Activated T-cell treated with anti-CD3 and anti-CD28 coated beads, Interleukin-2, amount 50 U/mL, for 24 hours (primary cell): ENCODE data around the gene LY6G6C.

ENCODE experiments used
- DNase-seq: peaks from one replicate; pipeline ENCODE4 v3.0.0-alpha.2; 2020
- H3K27ac Mint-ChIP-seq: 2 replicates; pipeline ENCODE4 v1.8.0; 2020; ENCODE audit warnings: mild to moderate bottlenecking, mixed read lengths
- H3K27me3 Mint-ChIP-seq: 2 replicates; pipeline ENCODE4 v1.8.0; 2020; ENCODE audit warnings: mixed read lengths
- H3K36me3 Mint-ChIP-seq: 2 replicates; pipeline ENCODE4 v1.8.0; 2020; ENCODE audit warnings: low read depth, mixed read lengths
- H3K4me1 Mint-ChIP-seq: 2 replicates; pipeline ENCODE4 v1.8.0; 2020; ENCODE audit warnings: low read depth, mixed read lengths
- H3K4me3 Mint-ChIP-seq: 2 replicates; pipeline ENCODE4 v1.8.0; 2020; ENCODE audit warnings: mild to moderate bottlenecking, moderate library complexity, mixed read lengths
- H3K9me3 Mint-ChIP-seq: 2 replicates; pipeline ENCODE4 v1.8.0; 2020; ENCODE audit warnings: mixed read lengths

The LY6G6C gene

DNA sequence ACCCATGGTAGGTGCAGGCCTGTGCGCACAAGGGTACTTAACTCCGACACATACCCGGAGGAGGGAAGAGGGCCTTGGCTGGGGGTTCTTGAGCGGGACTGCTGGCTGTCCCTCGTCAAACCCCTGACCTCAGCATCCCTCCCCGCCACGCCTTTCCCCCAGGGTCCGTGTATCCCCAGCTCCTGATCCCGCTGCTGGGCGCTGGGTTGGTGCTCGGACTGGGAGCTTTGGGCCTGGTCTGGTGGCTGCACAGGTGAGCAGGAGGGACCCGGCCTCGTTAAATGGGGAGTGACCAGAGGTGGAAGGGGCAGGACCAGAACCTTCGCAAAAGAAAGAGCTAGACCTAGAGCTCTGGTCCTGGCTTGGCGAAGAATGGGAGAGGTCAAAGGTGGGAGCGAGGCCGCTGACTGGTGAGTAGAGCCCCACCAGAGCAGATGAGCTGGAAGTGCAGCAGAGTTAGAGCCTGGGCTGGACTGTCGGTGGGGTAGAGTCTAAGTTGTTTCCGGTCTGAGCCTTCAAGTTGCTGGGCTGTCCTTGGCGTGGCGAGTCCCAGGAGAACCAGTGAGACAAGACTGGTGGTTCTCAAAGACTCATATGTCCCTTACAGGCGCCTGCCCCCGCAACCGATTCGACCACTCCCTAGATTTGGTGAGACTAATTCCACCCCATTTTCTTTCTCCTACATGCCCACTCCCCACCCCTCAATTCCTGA is 2.6 kb upstream of the LY6G6C start:
- DNase-seq: no peak
- no peak overlapping the region for H3K27ac Mint-ChIP-seq
- peaks cover 39% of the 10 kb centered on the region for H3K4me1 Mint-ChIP-seq
- H3K4me3 Mint-ChIP-seq: no peak overlapping the region
- H3K27me3 Mint-ChIP-seq: no peaks in the 10 kb centered on the region
- H3K36me3 Mint-ChIP-seq: peaks cover 11% of the 10 kb centered on the region
- H3K9me3 Mint-ChIP-seq: no peaks in the 10 kb centered on the region

DNA sequence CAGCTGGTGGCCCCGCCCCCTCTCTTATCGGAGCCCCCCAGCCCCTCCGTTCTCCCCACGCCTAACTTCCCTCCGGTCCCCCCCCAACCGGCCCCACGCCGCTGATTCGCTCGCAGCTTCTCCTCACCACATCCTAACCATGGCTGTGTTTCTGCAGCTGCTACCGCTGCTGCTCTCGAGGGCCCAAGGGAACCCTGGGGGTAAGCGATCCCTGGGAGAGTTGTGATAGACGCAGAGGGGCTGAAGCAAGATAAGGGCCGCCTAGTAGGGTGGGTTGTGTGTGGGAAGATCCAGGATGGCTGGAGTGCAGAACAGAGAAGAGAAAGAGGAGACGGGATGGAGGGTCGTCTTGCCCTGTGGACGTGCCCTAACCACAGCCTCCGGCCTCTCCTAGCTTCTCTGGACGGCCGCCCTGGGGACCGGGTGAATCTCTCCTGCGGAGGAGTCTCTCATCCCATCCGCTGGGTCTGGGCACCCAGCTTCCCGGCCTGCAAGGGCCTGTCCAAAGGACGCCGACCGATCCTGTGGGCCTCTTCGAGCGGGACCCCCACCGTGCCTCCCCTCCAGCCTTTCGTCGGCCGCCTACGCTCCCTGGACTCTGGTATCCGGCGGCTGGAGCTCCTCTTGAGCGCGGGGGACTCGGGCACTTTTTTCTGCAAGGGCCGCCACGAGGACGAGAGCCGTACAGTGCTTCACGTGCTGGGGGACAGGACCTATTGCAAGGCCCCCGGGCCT is 1.9 kb upstream of the LY6G6C start, which contains the start of gene MPIG6B:
TSS of gene MPIG6B (plus strand) at position 129 of the 735 bp plus-strand sequence. CDS start at position 140, 11 bp downstream.
- H3K27ac Mint-ChIP-seq: no peak within 1 kb of the TSS
- peak within 1 kb of the TSS; percentile 30 for H3K4me3 Mint-ChIP-seq
- DNase-seq: no peak
- peaks cover 31% of the 10 kb centered on the region for H3K4me1 Mint-ChIP-seq
- H3K36me3 Mint-ChIP-seq: peaks cover 6% of the 10 kb centered on the region
- no peaks in the 10 kb centered on the region for H3K9me3 Mint-ChIP-seq
- H3K27me3 Mint-ChIP-seq: no peaks in the 10 kb centered on the region

DNA sequence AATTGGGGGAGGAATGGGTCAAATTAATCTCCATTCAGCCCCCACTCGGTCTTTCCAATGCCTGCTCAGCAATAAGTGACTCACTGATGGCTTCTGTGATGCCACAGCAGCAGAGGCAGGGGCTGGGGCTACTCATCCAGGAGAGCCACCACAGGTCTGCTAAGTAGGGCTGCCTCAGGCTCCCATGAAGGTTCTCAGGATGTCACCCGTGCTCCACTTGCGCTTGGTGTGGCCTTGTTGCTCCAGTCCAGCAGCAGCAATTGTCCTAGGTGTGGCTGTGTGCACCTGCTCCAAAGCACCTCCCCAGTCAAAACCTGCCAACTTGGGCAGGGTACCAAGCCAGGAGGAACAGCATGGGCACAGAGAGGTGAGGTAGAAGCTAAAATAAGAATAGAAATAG is 627 bp upstream of the LY6G6C start:
- Mint-ChIP-seq H3K9me3 (no peaks in the 10 kb centered on the region), H3K36me3 (no peaks in the 10 kb centered on the region), H3K27ac (no peak overlapping the region), H3K27me3 (no peaks in the 10 kb centered on the region), H3K4me1 (peaks cover 21% of the 10 kb centered on the region), H3K4me3 (no peak overlapping the region)
- DNase-seq: no peak

DNA sequence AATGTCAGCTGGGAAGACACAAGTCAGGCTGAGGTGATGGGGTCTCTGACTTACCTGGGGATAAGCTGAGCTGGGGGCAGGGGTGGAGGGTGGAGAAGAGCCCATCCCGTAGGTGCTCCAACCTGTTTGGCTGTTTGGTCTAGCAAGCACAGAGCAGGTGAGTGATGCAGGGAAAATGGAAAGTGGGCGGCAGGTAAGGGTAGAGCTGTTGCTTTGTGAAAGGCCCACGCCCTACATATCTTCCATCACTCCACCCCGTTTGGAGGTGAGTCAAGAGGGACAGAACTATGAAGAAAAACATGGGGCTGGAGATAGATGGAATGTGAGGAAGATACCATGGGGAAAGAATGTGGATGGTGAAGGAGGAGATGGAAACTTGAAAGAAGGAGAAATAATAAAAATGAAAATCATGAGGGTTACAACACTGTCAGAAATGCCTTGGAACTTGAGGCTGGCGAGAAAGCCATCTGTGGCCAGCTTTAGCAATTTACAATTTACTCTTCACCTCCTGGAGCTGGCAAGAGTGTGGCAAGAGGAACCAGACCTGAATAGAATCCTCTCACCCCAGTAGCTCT is 1.3 kb downstream of the LY6G6C start:
- H3K36me3 Mint-ChIP-seq: no peaks in the 10 kb centered on the region
- H3K9me3 Mint-ChIP-seq: no peaks in the 10 kb centered on the region
- H3K27ac Mint-ChIP-seq: no peak overlapping the region
- no peak overlapping the region for H3K4me3 Mint-ChIP-seq
- H3K4me1 Mint-ChIP-seq: peaks cover 4% of the 10 kb centered on the region
- no peaks in the 10 kb centered on the region for H3K27me3 Mint-ChIP-seq
- DNase-seq: no peak

DNA sequence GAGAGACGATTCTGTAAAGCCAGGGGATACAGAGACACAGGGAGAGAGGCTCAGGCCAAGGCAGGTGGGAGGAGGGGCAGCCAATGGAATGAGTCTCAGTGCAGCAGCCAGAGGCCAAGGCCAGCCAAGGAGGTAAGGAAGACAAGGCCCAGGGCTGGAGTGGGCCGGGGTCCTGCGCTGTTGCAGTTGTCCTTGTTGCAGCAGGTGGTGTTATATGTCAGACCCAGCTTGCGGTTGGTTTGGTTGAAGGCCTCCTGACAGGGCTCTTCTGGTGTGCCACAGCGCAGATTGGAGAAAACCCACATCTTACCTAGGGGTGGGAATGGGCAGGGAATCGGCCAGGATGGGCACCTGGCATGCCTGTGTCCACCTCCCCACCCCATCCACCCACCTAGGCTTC is 2.5 kb downstream of the LY6G6C start:
- Mint-ChIP-seq H3K27ac (no peak overlapping the region), H3K4me3 (no peak overlapping the region), H3K4me1 (peaks cover 5% of the 10 kb centered on the region), H3K9me3 (no peaks in the 10 kb centered on the region), H3K27me3 (no peaks in the 10 kb centered on the region), H3K36me3 (no peaks in the 10 kb centered on the region)
- no peak for DNase-seq

DNA sequence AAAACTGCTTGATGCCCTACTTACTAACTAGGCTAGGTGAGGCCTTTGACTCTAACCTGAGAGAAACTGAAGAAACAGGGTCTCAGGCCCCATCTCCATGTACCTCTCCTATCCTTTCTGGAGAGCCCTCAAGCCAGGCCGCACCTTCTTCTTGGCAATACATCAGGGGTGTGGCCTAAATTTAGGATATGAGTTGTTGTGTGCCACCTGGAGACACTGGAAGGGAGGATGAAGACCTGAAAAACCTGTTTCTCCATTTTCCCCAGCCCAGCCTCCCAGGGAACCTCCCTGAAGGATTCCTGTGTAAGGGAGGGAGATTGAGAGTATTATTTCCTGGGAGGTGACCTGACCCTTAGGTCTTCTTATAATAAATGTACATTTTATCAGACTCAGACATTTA is 3.3 kb downstream of the LY6G6C start:
- peaks cover 5% of the 10 kb centered on the region for H3K4me1 Mint-ChIP-seq
- no peaks in the 10 kb centered on the region for H3K27me3 Mint-ChIP-seq
- no peak overlapping the region for H3K27ac Mint-ChIP-seq
- no peaks in the 10 kb centered on the region for H3K9me3 Mint-ChIP-seq
- H3K36me3 Mint-ChIP-seq: no peaks in the 10 kb centered on the region
- no peak overlapping the region for H3K4me3 Mint-ChIP-seq
- no peak for DNase-seq

DNA sequence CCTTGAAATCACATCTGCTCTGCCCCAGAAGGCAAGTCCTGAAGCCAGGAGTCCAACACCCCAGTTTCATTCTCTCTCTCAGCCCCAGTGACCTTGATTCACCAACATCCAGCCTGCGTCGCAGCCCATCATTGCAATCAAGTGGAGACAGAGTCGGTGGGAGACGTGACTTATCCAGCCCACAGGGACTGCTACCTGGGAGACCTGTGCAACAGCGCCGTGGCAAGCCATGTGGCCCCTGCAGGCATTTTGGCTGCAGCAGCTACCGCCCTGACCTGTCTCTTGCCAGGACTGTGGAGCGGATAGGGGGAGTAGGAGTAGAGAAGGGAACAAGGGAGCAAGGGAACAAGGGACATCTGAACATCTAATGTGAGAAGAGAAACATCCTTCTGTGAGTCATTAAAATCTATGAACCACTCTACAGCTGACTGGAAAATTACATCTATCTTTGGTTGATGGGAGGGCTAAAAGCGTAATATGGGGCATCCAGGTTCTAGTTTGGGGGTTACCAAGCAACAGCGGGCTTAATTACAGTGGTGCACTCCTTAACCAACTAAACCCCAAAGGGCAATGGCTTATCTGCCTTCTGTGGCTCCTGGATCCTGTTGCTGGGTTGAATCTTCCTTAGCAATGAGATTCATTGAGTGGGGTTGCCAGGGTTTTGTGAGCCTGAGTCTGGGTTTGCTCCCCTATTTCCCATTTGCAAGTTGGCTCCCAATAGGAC is 3.9 kb downstream of the LY6G6C start:
- Mint-ChIP-seq H3K27ac (no peak overlapping the region), H3K9me3 (no peaks in the 10 kb centered on the region), H3K4me1 (peaks cover 4% of the 10 kb centered on the region), H3K4me3 (no peak overlapping the region), H3K27me3 (no peaks in the 10 kb centered on the region), H3K36me3 (no peaks in the 10 kb centered on the region)
- DNase-seq: no peak

DNA sequence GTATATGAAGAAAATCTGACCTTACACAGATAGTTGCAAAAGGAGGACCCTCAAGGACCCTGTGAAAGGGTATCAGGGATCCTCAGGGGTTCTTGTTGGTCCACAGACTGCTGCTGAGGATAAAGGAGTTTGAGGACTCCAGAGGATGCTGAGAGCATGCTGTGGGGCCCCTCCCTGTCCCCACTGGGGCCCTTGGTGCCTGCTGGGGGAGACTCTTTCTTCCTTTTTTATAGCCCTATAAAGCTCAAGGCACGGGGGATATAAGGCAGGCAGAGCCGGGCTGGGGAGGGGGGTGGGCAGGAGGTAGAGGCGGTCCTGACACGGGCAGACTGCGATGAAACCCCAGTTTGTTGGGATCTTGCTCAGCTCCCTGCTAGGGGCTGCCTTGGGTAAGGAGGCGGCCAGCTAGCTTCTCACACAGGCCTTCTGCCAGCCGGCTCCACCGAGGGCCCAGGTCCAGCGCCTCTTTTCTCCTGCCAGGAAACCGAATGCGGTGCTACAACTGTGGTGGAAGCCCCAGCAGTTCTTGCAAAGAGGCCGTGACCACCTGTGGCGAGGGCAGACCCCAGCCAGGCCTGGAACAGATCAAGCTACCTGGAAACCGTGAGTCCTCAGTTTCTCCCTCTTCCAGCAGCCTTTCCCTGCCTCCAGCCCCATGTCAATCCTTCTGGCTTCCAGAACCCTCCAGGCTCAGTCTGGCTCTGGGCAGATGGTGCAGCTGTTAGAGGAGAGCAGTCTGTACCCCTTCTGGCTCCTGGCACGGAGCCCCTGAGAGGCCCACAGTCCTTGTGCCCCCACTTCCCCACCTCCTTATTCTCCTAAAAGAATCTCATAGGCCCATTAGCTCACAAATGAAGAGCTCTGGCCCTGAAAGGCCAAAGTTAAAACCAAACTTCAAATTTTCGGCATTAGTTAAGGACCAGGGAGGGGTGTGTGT is 6.3 kb downstream of the LY6G6C start, which contains the start of gene LY6G6D:
TSS of gene LY6G6D (plus strand) at position 327 of the 937 bp plus-strand sequence. CDS start at position 335, 8 bp downstream.
- H3K36me3 Mint-ChIP-seq: no peaks in the 10 kb centered on the region
- H3K4me3 Mint-ChIP-seq: no peak within 1 kb of the TSS
- H3K27ac Mint-ChIP-seq: no peak within 1 kb of the TSS
- DNase-seq: no peak
- peaks cover 11% of the 10 kb centered on the region for H3K4me1 Mint-ChIP-seq
- H3K27me3 Mint-ChIP-seq: no peaks in the 10 kb centered on the region
- no peaks in the 10 kb centered on the region for H3K9me3 Mint-ChIP-seq

DNA sequence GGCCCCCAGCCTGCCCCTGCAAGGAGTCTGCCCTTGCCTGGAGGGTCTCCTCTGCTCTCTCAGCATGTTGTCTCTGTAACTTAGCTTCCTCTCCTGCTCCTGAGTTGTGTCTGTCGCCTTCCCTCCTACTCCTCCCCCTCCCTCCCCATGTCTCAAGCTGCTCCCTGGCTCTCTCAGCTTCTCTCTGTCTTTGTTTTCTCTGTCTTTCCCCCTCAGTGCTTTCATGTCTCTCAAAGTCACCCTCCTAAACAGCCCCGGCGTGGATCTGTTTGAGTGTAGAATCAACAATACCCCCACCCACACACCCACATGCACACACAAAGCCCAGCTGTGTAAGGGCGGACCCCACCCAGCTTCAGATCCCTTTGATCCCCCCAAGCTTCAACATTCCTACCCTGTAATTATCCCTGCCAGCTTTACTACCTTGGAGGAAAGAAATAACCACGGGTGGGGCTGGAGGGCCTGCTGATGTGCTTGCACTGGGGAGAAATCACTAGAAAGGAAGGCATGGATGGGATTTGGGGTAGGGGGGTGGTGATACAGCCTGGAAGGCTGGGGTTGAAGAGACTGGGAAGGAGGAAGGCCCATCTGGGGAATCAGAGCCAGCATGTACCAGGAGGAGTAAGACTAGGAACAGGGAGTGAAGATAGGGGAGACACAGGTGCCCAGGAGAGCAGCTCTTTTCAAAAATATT is 7.4 kb downstream of the LY6G6C start:
- Mint-ChIP-seq H3K9me3 (no peaks in the 10 kb centered on the region), H3K36me3 (no peaks in the 10 kb centered on the region), H3K4me1 (peaks cover 11% of the 10 kb centered on the region), H3K27ac (no peak overlapping the region), H3K4me3 (no peak overlapping the region), H3K27me3 (no peaks in the 10 kb centered on the region)
- no peak for DNase-seq

DNA sequence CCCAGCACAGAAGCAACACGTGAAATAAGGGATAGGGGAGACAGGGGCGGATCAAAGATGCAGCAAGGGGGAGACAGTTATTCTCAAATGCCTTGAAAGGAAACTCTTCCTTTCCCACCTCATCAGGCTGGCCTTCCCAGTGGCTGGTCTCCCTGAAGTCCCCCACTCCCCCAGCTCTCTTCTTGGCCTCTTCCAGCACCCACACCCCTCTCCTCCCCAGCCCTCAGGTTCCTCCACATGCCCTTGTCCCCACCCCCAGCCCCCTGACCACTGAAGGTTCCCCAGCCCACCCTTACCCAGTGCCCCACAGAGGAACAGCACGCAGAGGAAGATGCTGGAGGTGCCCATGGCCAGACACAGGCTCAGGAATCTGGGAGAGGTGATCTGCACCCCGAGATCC is 8.1 kb downstream of the LY6G6C start:
- H3K4me3 Mint-ChIP-seq: no peak overlapping the region
- no peak for DNase-seq
- H3K4me1 Mint-ChIP-seq: peaks cover 11% of the 10 kb centered on the region
- H3K27ac Mint-ChIP-seq: no peak overlapping the region
- H3K9me3 Mint-ChIP-seq: no peaks in the 10 kb centered on the region
- H3K27me3 Mint-ChIP-seq: no peaks in the 10 kb centered on the region
- H3K36me3 Mint-ChIP-seq: no peaks in the 10 kb centered on the region

DNA sequence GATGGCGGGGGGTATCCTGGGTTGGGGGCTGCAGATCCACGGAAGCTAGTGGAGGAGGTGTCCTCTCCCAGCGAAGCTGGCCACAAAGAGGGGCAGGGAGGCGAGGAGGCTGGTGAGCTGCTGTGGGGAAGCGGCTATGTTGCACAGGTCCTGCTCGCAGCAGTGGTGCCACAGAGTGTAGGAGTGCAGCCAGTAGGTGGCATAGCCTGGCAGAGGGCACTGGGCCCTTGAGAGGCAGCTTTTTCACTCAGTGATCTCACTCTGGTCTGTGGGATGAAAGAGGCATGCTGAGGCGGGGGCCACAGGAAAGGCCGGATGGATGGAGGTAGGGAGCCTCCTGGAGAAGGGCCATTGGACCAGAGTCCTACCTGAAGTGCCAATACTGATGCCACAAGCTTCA is 9.2 kb downstream of the LY6G6C start:
- no peaks in the 10 kb centered on the region for H3K27me3 Mint-ChIP-seq

DNA sequence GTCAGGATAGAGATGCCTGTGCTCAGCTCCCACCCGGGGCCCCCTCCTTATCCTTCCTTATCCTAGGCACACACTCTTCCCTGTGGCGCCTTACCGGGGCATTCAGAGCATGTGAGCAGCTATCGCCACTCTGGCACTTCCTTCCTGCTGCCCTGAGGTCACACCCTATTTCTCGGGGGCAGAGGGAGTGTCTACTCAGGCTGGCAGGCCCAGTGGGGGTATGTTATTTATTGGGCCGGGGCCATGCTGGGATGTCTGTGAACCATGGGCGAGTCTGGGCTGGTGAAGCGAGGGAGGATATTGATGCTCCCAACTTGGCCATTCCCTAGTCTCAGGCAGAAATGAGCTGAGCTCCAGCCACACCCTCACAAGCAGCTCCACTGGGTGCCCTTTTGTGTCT is 10.3 kb downstream of the LY6G6C start:
- no peak for DNase-seq
- Mint-ChIP-seq H3K9me3 (no peaks in the 10 kb centered on the region), H3K27me3 (no peaks in the 10 kb centered on the region), H3K4me1 (peaks cover 11% of the 10 kb centered on the region), H3K36me3 (no peaks in the 10 kb centered on the region), H3K27ac (no peak overlapping the region), H3K4me3 (no peak overlapping the region)

More for the DNA sequence above, 9.2 kb downstream of the LY6G6C start:
- no peak for DNase-seq
- Mint-ChIP-seq H3K4me1 (peaks cover 11% of the 10 kb centered on the region), H3K27ac (no peak overlapping the region), H3K4me3 (no peak overlapping the region), H3K9me3 (no peaks in the 10 kb centered on the region), H3K36me3 (no peaks in the 10 kb centered on the region)

DNA sequence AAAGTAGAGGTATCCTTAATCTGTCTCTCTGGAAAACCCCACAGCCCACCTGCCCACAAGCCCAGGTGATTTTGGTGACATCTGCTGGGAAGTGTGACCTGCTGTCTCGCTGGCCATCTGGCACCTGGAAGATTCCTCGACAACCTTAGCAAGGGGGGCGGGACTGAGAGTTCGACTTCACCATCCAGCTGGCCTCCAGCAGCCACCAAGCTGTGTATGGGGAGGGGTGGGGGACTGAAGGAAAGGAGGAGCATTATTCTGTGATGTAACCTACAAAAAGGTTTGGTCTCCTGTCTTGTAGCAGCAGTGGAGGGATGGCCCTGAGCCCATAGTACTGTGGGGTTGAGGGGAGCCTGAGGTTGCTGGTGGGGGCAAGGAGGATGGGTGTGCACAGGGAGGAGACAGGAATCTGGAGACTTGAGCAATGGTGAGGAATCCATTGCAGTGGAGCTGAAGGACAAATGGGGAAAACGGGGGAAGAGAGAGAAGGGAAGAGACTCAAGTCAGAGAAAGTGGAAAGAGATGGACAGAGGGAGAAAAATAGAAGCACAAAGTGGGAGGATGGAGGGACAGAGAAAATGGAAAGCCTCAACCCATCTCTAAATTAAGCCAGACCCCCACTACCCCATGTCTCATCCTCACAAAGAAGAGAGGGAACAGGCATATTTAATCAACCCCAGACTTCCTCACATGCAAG is 10.9 kb downstream of the LY6G6C start:
- Mint-ChIP-seq H3K9me3 (no peaks in the 10 kb centered on the region), H3K36me3 (no peaks in the 10 kb centered on the region), H3K4me1 (peaks cover 11% of the 10 kb centered on the region), H3K4me3 (no peak overlapping the region), H3K27me3 (no peaks in the 10 kb centered on the region), H3K27ac (no peak overlapping the region)
- DNase-seq: no peak
